SH-SY5Y (cell line): Measurements from ENCODE around the gene BRD1.

Source experiments
- GATA2 ChIP-seq: IDR thresholded peaks from 2 replicates; pipeline ENCODE4 v1.6.1; 2011; ENCODE audit warnings: mild to moderate bottlenecking, low read depth, low read length
- GATA3 ChIP-seq: IDR thresholded peaks from 2 replicates; pipeline ENCODE4 v1.6.1; 2011; ENCODE audit warnings: low read depth, mild to moderate bottlenecking, low read length, moderate library complexity

Gene BRD1

DNA sequence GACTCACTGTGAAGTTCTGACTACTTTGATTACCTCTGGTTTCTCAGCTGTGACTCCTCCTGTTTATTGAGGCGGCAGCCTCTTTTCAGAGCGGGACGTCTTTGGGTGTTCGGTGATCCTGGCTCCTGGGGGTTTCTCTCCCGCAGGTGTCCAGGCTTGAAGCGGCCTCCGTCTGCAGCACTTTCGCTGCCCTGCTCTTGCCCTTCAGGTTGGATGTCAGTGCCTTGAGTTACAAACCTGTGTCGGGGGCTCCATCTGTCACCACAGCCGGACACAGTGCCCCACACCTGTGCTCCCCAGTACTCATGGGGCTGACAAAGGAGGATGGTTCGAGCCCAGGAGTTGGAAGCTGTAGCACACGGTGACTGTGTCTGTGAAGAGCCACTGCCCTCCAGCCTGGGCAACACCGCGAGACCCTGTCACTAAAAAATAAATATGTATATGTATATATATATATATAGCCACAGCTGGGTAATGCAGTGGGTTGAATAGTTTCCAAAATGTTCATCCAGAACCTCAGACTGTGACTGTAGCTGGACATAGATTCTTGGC, 104.1 kb downstream of the BRD1 start:
- TF ChIP-seq GATA2 (no peak), GATA3 (no peak)
